Activated naive CD8-positive, alpha-beta T cell (primary cell): ENCODE measurements around the gene DENND1A.

Experiments
- H3K27ac Mint-ChIP-seq: one replicate; pipeline ENCODE4 v1.8.0; 2021; ENCODE audit warnings: mixed read lengths
- H3K27me3 Mint-ChIP-seq: one replicate; pipeline ENCODE4 v1.8.0; 2021; ENCODE audit warnings: mixed read lengths
- H3K36me3 Mint-ChIP-seq: one replicate; pipeline ENCODE4 v1.8.0; 2021; ENCODE audit warnings: mixed read lengths
- H3K4me1 Mint-ChIP-seq: one replicate; pipeline ENCODE4 v1.8.0; 2021; ENCODE audit warnings: low read depth, mixed read lengths
- H3K4me3 Mint-ChIP-seq: one replicate; pipeline ENCODE4 v1.8.0; 2021; ENCODE audit warnings: mild to moderate bottlenecking, mixed read lengths
- H3K9me3 Mint-ChIP-seq: one replicate; pipeline ENCODE4 v1.8.0; 2021; ENCODE audit warnings: low read depth, mixed read lengths

The DENND1A gene

GRCh38 chr9:123364241-123364824, 565.6 kb downstream of the DENND1A start:
- Mint-ChIP-seq H3K4me1 (peaks cover 8% of the 10 kb centered on the region), H3K27ac (no peak overlapping the region), H3K27me3 (peaks cover 5% of the 10 kb centered on the region), H3K36me3 (no peaks in the 10 kb centered on the region), H3K4me3 (no peak overlapping the region), H3K9me3 (no peaks in the 10 kb centered on the region)

- Mint-ChIP-seq H3K4me1 (peaks cover 20% of the 10 kb centered on the region), H3K4me3 (no peak overlapping the region), H3K36me3 (no peaks in the 10 kb centered on the region), H3K27me3 (peaks cover 3% of the 10 kb centered on the region), H3K27ac (no peak overlapping the region), H3K9me3 (no peaks in the 10 kb centered on the region)
Measured at GRCh38 chr9:123362856-123363255, 567.1 kb downstream of the DENND1A start.

DNA sequence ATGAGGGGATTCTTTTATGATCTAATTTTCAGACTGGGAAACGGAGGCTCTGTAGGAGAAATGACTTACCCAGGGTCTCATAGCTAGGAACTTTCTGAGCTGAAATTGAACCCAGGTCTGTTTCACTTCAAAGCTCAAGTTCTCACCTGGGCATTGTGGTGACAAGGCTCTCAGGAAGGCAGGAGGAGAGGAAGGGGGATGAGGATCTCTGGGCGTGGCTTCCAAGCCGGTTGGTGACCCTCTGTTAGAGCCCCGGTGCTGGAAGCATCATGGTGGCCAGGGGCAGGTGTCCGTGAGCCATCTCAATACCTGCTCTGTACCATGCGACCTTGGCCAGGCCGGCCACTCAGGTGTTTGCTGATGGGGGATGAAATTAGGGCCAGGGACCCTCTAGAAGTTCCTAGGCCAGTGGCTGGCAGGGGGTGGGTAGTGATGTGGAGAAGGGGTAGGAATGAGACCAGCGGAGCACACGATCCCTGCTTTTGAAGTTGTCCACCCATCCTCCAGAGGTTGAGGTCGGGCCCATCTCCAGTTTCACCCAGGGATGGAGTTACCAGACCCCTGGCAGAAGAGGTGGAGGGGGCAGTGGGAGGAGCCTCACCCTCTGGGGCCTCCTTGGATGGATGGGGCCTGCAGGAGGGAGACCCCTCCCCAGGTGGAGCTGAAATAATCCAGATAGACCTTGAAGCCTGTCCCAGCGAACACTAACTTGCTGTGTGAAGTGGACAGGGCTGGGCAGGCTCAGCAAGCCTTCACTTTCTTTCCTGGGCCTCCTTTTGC, 568.0 kb downstream of the DENND1A start:
- no peak overlapping the region for H3K27ac Mint-ChIP-seq

GRCh38 chr9:123361086-123361730, 568.7 kb downstream of the DENND1A start:
- no peak overlapping the region for H3K27ac Mint-ChIP-seq
- H3K9me3 Mint-ChIP-seq, result no peaks in the 10 kb centered on the region
- H3K4me1 Mint-ChIP-seq, result peaks cover 20% of the 10 kb centered on the region
- peaks cover 3% of the 10 kb centered on the region for H3K27me3 Mint-ChIP-seq
- H3K4me3 Mint-ChIP-seq, result no peak overlapping the region
- H3K36me3 Mint-ChIP-seq, result no peaks in the 10 kb centered on the region

More for the DNA sequence above, 568.0 kb downstream of the DENND1A start:
- Mint-ChIP-seq H3K36me3 (no peaks in the 10 kb centered on the region), H3K9me3 (no peaks in the 10 kb centered on the region), H3K4me3 (no peak overlapping the region), H3K4me1 (peaks cover 20% of the 10 kb centered on the region), H3K27me3 (peaks cover 3% of the 10 kb centered on the region)

DNA sequence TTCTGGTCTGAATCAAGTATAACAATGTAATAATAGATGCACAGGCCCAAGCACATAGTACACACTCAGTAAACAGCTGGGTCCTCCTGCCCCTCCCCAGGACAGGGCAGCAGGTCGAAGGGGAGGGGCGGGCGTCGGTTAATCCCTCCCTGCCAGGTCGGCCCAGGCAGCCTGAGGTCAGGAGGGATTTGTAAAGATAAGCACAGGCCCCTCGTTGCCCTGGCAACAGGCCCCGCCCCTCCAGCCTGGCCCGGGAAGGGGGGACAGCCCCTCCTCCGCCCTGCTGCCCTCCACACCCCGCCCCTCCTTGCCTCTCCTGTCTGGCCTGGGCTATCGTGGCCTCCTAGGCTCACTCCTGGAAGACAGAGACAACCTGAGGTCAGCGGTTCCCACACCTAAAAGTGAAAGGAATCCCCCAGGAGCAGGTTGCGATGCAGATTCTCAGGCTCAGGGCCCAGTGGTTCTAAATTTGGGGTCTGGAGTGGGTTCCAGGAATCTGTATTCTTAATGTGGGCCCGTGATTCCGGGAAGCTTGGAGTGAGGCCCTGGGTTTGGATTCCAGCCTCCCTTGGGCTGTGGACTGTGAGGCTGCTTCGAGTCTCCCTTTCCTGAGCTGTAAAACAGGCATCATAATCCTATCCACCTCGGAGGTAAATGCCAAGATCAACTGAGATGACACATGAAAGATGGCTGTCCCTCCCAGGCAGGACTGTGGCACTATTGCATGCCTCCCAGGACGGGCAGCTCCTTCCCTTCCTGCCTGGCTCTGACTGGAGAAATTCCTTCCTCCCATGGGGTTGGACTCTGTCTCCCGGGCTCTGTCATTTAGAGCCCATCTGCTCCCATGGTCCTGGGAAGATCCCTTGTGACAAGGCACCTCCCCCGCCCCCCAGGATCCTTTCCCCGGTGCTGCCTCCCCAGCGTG, 569.5 kb downstream of the DENND1A start:
- H3K27me3 Mint-ChIP-seq, result peaks cover 2% of the 10 kb centered on the region
- no peak overlapping the region for H3K27ac Mint-ChIP-seq
- no peaks in the 10 kb centered on the region for H3K36me3 Mint-ChIP-seq
- peaks cover 20% of the 10 kb centered on the region for H3K4me1 Mint-ChIP-seq
- H3K4me3 Mint-ChIP-seq, result no peak overlapping the region
- no peaks in the 10 kb centered on the region for H3K9me3 Mint-ChIP-seq

DNA sequence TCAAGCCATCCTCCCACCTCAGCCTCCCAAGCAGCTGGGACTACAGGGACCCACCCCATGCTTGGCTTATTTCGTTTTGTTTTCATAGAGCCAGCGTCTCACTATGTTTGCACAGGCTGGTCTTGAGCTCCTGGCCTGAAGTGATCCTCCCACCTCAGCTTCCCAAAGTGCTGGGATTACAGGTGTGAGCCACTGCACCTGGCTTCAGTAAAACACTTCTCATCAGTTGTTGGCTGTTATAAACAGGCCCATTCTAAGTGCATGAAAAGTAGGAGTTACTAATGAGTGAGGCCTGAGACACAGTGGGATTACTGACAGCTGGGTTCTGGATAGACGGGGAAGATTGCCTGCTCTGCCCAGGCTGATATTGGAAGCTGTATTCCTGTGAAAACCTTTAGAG, 570.4 kb downstream of the DENND1A start:
- no peaks in the 10 kb centered on the region for H3K27me3 Mint-ChIP-seq
- no peaks in the 10 kb centered on the region for H3K36me3 Mint-ChIP-seq
- no peak overlapping the region for H3K4me3 Mint-ChIP-seq
- H3K4me1 Mint-ChIP-seq, result peaks cover 20% of the 10 kb centered on the region
- H3K27ac Mint-ChIP-seq, result no peak overlapping the region
- no peaks in the 10 kb centered on the region for H3K9me3 Mint-ChIP-seq

GRCh38 chr9:123359106-123359505, 570.8 kb downstream of the DENND1A start:
- no peak overlapping the region for H3K27ac Mint-ChIP-seq
- no peaks in the 10 kb centered on the region for H3K27me3 Mint-ChIP-seq
- H3K36me3 Mint-ChIP-seq, result no peaks in the 10 kb centered on the region
- H3K9me3 Mint-ChIP-seq, result no peaks in the 10 kb centered on the region
- H3K4me3 Mint-ChIP-seq, result no peak overlapping the region
- H3K4me1 Mint-ChIP-seq, result peaks cover 20% of the 10 kb centered on the region

DNA sequence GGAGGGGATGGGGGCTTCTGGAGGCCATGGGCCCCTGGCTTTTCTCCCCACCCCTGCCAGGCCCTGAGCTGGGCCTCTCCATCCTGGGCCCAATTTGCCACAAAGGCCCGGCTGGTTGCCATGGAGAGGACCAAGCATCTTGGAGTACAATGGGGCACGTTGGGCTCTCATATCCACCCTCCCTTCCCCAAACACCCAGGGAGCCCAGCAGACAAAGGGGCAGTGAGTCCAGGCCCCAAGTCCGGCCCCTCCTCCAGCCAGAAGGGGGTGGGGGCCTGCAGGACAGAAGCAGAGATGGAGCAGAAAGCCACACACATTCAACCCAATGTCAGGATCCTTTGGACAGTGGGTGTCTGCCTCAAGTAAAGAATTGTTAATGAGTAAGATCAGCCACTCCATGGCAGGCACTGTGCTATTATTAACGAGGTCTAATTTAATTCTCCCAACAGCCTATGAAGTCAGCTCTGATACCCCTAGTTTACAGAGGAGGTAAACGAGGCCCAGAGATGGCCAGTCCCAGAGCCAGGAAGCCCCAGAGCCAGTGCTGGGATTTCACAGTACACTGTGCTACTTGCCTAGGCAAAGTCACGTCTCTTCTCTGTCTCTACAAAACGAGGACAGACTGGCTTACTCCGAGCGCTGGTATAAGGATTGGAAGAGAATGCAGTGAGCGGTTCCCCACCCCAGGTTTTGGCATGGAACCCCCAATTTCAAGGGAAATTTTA, 571.6 kb downstream of the DENND1A start:
- Mint-ChIP-seq H3K27ac (no peak overlapping the region), H3K9me3 (no peaks in the 10 kb centered on the region), H3K4me3 (no peak overlapping the region), H3K36me3 (no peaks in the 10 kb centered on the region), H3K27me3 (no peaks in the 10 kb centered on the region), H3K4me1 (peaks cover 20% of the 10 kb centered on the region)

DNA sequence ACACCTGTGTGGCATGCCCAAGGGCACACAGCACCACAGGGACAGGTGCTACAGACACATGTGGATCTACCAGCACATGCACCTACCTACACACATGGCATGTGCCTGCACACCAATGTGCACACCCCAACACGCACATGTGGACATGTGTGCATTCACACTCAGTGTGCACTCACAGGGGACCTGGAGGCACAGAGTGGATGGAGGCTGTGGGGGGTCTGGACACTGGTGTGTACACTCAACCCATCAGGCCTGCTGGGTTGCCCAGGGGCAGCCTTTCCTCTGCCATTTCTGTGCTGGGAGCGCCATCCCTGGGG, 572.2 kb downstream of the DENND1A start:
- no peaks in the 10 kb centered on the region for H3K9me3 Mint-ChIP-seq
- H3K4me3 Mint-ChIP-seq, result no peak overlapping the region
- no peak overlapping the region for H3K27ac Mint-ChIP-seq
- H3K36me3 Mint-ChIP-seq, result no peaks in the 10 kb centered on the region
- H3K27me3 Mint-ChIP-seq, result peaks cover under 1% of the 10 kb centered on the region
- peaks cover 20% of the 10 kb centered on the region for H3K4me1 Mint-ChIP-seq

DNA sequence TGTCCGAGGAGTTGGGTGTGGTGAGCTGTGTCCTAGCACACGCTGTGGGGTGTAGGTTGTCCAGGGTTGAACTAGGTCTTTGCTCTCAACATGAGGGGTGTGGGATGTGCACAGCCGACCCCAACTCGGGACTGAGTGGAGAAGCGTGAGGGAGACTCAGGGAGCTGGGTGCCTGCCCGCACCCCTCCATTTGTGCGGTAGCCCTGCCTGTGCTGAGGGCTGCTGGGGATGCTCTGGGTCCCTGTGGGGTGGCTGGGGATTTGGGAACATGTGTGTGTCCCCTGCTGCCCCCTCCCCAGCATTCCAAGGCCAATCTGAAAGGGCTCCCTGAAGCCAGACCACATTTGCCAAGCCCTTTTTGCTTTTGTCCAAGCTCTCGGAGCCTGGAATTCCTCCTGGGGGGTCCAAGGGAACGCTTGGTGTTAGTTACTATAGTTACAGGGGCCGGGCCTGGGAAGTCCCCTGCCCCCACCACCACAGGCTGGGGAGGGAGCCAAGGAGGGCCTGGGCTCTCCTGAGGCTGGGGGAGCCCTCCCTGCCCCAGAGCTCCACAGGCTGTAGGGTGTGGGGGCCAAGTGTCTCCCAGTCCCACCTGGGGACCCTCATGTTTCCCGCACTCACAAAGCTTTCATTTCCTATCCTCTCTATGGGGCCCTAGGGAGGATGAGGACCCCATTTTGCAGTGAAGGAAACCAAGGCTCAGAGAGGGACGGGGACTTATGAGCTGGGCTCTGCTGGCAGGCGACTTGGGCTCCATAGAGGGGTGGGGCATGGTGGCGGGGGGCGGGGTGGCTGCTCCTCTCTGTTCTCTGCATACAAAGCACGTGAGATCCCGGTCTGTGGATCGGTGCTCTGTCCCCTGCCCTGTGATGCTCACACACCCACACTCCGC, 572.8 kb downstream of the DENND1A start:
- Mint-ChIP-seq H3K4me1 (peaks cover 20% of the 10 kb centered on the region), H3K36me3 (no peaks in the 10 kb centered on the region), H3K27ac (no peak overlapping the region)

GRCh38 chr9:123355761-123356431, 574.0 kb downstream of the DENND1A start, which contains the start of gene CRB2:
Gene CRB2 (plus strand): TSS chr9:123356197. CDS start chr9:123356261, 64 bp downstream.
- H3K9me3 Mint-ChIP-seq, result no peaks in the 10 kb centered on the region
- peaks cover 4% of the 10 kb centered on the region for H3K27me3 Mint-ChIP-seq
- no peak within 1 kb of the TSS for H3K27ac Mint-ChIP-seq
- H3K36me3 Mint-ChIP-seq, result no peaks in the 10 kb centered on the region
- H3K4me1 Mint-ChIP-seq, result peaks cover 20% of the 10 kb centered on the region
- H3K4me3 Mint-ChIP-seq, result no peak within 1 kb of the TSS

More for the DNA sequence above, 572.8 kb downstream of the DENND1A start:
- Mint-ChIP-seq H3K9me3 (no peaks in the 10 kb centered on the region), H3K4me3 (no peak overlapping the region), H3K27me3 (peaks cover 4% of the 10 kb centered on the region)

- Mint-ChIP-seq H3K4me1 (peaks cover 18% of the 10 kb centered on the region), H3K27ac (no peak overlapping the region), H3K36me3 (no peaks in the 10 kb centered on the region), H3K27me3 (peaks cover 7% of the 10 kb centered on the region), H3K4me3 (no peak overlapping the region), H3K9me3 (no peaks in the 10 kb centered on the region)
Measured at GRCh38 chr9:123354806-123355508, 575.0 kb downstream of the DENND1A start.
